GM12878 (cell line): ENCODE results near the gene DESI1. TPM values are rescaled to one million over a fixed set of nuclear protein-coding genes. Genes with fewer than 3 reads are reported as not detected.

Experiments used
- polyA plus RNA-seq, 11 experiments: library from polyadenylated mRNA; depleted of rRNA in 4 of 11; unstranded in 6 of 11; stranded (reverse) in 5 of 11; fragments of >200 nt; fragmentation: Nextera tagmentation in 4 of 11; fragmentation: Illumina TruSeq in 1 of 11; extraction: Ambion mirVana in 4 of 11; extraction: Trizol in 1 of 11; gene quantifications; 1 replicate in 1 of 11; 2 replicates in 10 of 11; pipeline versions ENCODE4 v1.2.1 to v1.2.3, GENCODE V29; 2011 to 2016; ENCODE audit warnings: inconsistent platforms in 2 of 11, missing spikeins in 2 of 11, low read depth in 1 of 11
- small RNA-seq: library from RNA; depleted of rRNA; stranded (forward); fragments of <200 nt; gene quantifications from one replicate; pipeline ENCODE3, GENCODE V24; 2014
- total RNA-seq, 4 experiments: library from RNA; depleted of rRNA in 3 of 4; stranded (reverse); fragments of >200 nt in 3 of 4; fragmentation: Illumina TruSeq in 1 of 4; extraction: Trizol in 1 of 4; gene quantifications; 2 replicates each; pipeline versions ENCODE4 v1.2.1 to v1.2.3, GENCODE V29; 2013 to 2021

DESI1 gene
- total and polyA plus RNA-seq, 10 of the 15 experiments (the other 5 are each of a cell fraction or from before 2014, with no cell fraction given), result 8.0 to 76.8 (median 40.6) TPM

Small RNAs within 50 kb of the gene (small RNA-seq; reads per million reads assigned to genes)
- gene RF00019, result not detected

Other genes starting within 250 kb of the DESI1 start
Only the 7 nearest of the 12 such genes appear.
- 115 and 132 TPM in 2 replicates for gene ACO2, start 151.9 kb downstream of the DESI1 start, total RNA-seq (2014; rRNA removed)
- gene ACO2, start 151.9 kb downstream of the DESI1 start, total RNA-seq (2014; rRNA removed; fragmentation: Illumina TruSeq; extraction: Trizol), result 63.2 and 69.0 TPM in 2 replicates
- 127 and 133 TPM in 2 replicates for gene ACO2, start 151.9 kb downstream of the DESI1 start, total RNA-seq (2021)
- 16.1 and 22.4 TPM in 2 replicates for gene ACO2, start 151.9 kb downstream of the DESI1 start, polyA plus RNA-seq (2011; rRNA removed)
- 41.6 and 102 TPM in 2 replicates for gene ACO2, start 151.9 kb downstream of the DESI1 start, polyA plus RNA-seq (2014; fragmentation: Illumina TruSeq; extraction: Trizol)
- 10 to 100 TPM; 21.4 to 22.3 TPM for gene ACO2, start 151.9 kb downstream of the DESI1 start, polyA plus RNA-seq (2014; fragmentation: Nextera tagmentation; extraction: Ambion mirVana)
- gene ACO2, start 151.9 kb downstream of the DESI1 start, polyA plus RNA-seq (2014; rRNA removed), result 74.8 and 83.8 TPM in 2 replicates
- gene ACO2, start 151.9 kb downstream of the DESI1 start, polyA plus RNA-seq (2016; fragmentation: Nextera tagmentation; extraction: Ambion mirVana), result 100 to 1,000 TPM; 211 to 214 TPM
- 10.0 and 12.2 TPM in 2 replicates for gene POLR3H, start 76.6 kb downstream of the DESI1 start, total RNA-seq (2014; rRNA removed)
- gene POLR3H, start 76.6 kb downstream of the DESI1 start, total RNA-seq (2014; rRNA removed; fragmentation: Illumina TruSeq; extraction: Trizol), result 14.4 and 17.4 TPM in 2 replicates
- gene POLR3H, start 76.6 kb downstream of the DESI1 start, total RNA-seq (2021), result 36.6 and 40.9 TPM in 2 replicates
- 15.7 and 29.8 TPM in 2 replicates for gene POLR3H, start 76.6 kb downstream of the DESI1 start, polyA plus RNA-seq (2011; rRNA removed)
- gene POLR3H, start 76.6 kb downstream of the DESI1 start, polyA plus RNA-seq (2014; fragmentation: Illumina TruSeq; extraction: Trizol), result 12.3 and 26.2 TPM in 2 replicates
- gene POLR3H, start 76.6 kb downstream of the DESI1 start, polyA plus RNA-seq (2014; fragmentation: Nextera tagmentation; extraction: Ambion mirVana), result 1 to 10 TPM; 3.5 to 5.8 TPM
- 23.1 and 26.0 TPM in 2 replicates for gene POLR3H, start 76.6 kb downstream of the DESI1 start, polyA plus RNA-seq (2014; rRNA removed)
- 10 to 100 TPM; 58.7 to 62.7 TPM for gene POLR3H, start 76.6 kb downstream of the DESI1 start, polyA plus RNA-seq (2016; fragmentation: Nextera tagmentation; extraction: Ambion mirVana)
- gene CSDC2, start 60.0 kb downstream of the DESI1 start, total RNA-seq (2014; rRNA removed), result not detected in 2 replicates
- not detected in 2 replicates for gene CSDC2, start 60.0 kb downstream of the DESI1 start, total RNA-seq (2014; rRNA removed; fragmentation: Illumina TruSeq; extraction: Trizol)
- gene CSDC2, start 60.0 kb downstream of the DESI1 start, total RNA-seq (2021), result 0.08 and 0.13 TPM in 2 replicates
- not detected in 2 replicates for gene CSDC2, start 60.0 kb downstream of the DESI1 start, polyA plus RNA-seq (2011; rRNA removed)
- gene CSDC2, start 60.0 kb downstream of the DESI1 start, polyA plus RNA-seq (2014; fragmentation: Illumina TruSeq; extraction: Trizol), result not detected in 2 replicates
- gene CSDC2, start 60.0 kb downstream of the DESI1 start, polyA plus RNA-seq (2014; fragmentation: Nextera tagmentation; extraction: Ambion mirVana), result not detected
- not detected in 2 replicates for gene CSDC2, start 60.0 kb downstream of the DESI1 start, polyA plus RNA-seq (2014; rRNA removed)
- not detected for gene CSDC2, start 60.0 kb downstream of the DESI1 start, polyA plus RNA-seq (2016; fragmentation: Nextera tagmentation; extraction: Ambion mirVana)
- gene PMM1, start 31.2 kb downstream of the DESI1 start, total RNA-seq (2014; rRNA removed), result 10.2 and 11.1 TPM in 2 replicates
- 8.1 and 8.2 TPM in 2 replicates for gene PMM1, start 31.2 kb downstream of the DESI1 start, total RNA-seq (2014; rRNA removed; fragmentation: Illumina TruSeq; extraction: Trizol)
- gene PMM1, start 31.2 kb downstream of the DESI1 start, total RNA-seq (2021), result 17.7 and 18.3 TPM in 2 replicates
- gene PMM1, start 31.2 kb downstream of the DESI1 start, polyA plus RNA-seq (2011; rRNA removed), result 26.4 and 32.2 TPM in 2 replicates
- 6.2 and 12.2 TPM in 2 replicates for gene PMM1, start 31.2 kb downstream of the DESI1 start, polyA plus RNA-seq (2014; fragmentation: Illumina TruSeq; extraction: Trizol)
- 10 to 100 TPM; 10.5 to 16.1 TPM for gene PMM1, start 31.2 kb downstream of the DESI1 start, polyA plus RNA-seq (2014; fragmentation: Nextera tagmentation; extraction: Ambion mirVana)
- gene PMM1, start 31.2 kb downstream of the DESI1 start, polyA plus RNA-seq (2014; rRNA removed), result 22.3 and 22.6 TPM in 2 replicates
- 10 to 100 TPM; 20.5 to 22.7 TPM for gene PMM1, start 31.2 kb downstream of the DESI1 start, polyA plus RNA-seq (2016; fragmentation: Nextera tagmentation; extraction: Ambion mirVana)
- gene XRCC6, start 252 bp upstream of the DESI1 start, total RNA-seq (2014; rRNA removed), result 360 and 389 TPM in 2 replicates
- gene XRCC6, start 252 bp upstream of the DESI1 start, total RNA-seq (2014; rRNA removed; fragmentation: Illumina TruSeq; extraction: Trizol), result 370 and 398 TPM in 2 replicates
- 331 and 336 TPM in 2 replicates for gene XRCC6, start 252 bp upstream of the DESI1 start, total RNA-seq (2021)
- 212 and 219 TPM in 2 replicates for gene XRCC6, start 252 bp upstream of the DESI1 start, polyA plus RNA-seq (2011; rRNA removed)
- 443 and 471 TPM in 2 replicates for gene XRCC6, start 252 bp upstream of the DESI1 start, polyA plus RNA-seq (2014; fragmentation: Illumina TruSeq; extraction: Trizol)
- 100 to 1,000 TPM; 186 to 334 TPM for gene XRCC6, start 252 bp upstream of the DESI1 start, polyA plus RNA-seq (2014; fragmentation: Nextera tagmentation; extraction: Ambion mirVana)
- 327 and 336 TPM in 2 replicates for gene XRCC6, start 252 bp upstream of the DESI1 start, polyA plus RNA-seq (2014; rRNA removed)
- gene XRCC6, start 252 bp upstream of the DESI1 start, polyA plus RNA-seq (2016; fragmentation: Nextera tagmentation; extraction: Ambion mirVana), result 100 to 1,000 TPM; 683 to 718 TPM
- gene SNU13, start 67.8 kb upstream of the DESI1 start, total RNA-seq (2014; rRNA removed), result 196 and 204 TPM in 2 replicates
- gene SNU13, start 67.8 kb upstream of the DESI1 start, total RNA-seq (2014; rRNA removed; fragmentation: Illumina TruSeq; extraction: Trizol), result 153 and 157 TPM in 2 replicates
- 232 and 236 TPM in 2 replicates for gene SNU13, start 67.8 kb upstream of the DESI1 start, total RNA-seq (2021)
- gene SNU13, start 67.8 kb upstream of the DESI1 start, polyA plus RNA-seq (2011; rRNA removed), result 158 and 265 TPM in 2 replicates
- gene SNU13, start 67.8 kb upstream of the DESI1 start, polyA plus RNA-seq (2014; fragmentation: Illumina TruSeq; extraction: Trizol), result 123 and 211 TPM in 2 replicates
- gene SNU13, start 67.8 kb upstream of the DESI1 start, polyA plus RNA-seq (2014; fragmentation: Nextera tagmentation; extraction: Ambion mirVana), result 100 to 1,000 TPM; 611 to 870 TPM
- 246 and 249 TPM in 2 replicates for gene SNU13, start 67.8 kb upstream of the DESI1 start, polyA plus RNA-seq (2014; rRNA removed)
- gene SNU13, start 67.8 kb upstream of the DESI1 start, polyA plus RNA-seq (2016; fragmentation: Nextera tagmentation; extraction: Ambion mirVana), result 100 to 1,000 TPM; 457 to 472 TPM
- 33.4 and 42.2 TPM in 2 replicates for gene MEI1, start 78.5 kb upstream of the DESI1 start, total RNA-seq (2014; rRNA removed)
- gene MEI1, start 78.5 kb upstream of the DESI1 start, total RNA-seq (2014; rRNA removed; fragmentation: Illumina TruSeq; extraction: Trizol), result 28.1 and 30.3 TPM in 2 replicates
- gene MEI1, start 78.5 kb upstream of the DESI1 start, total RNA-seq (2021), result 31.0 and 33.1 TPM in 2 replicates
- 30.6 and 33.9 TPM in 2 replicates for gene MEI1, start 78.5 kb upstream of the DESI1 start, polyA plus RNA-seq (2011; rRNA removed)
- gene MEI1, start 78.5 kb upstream of the DESI1 start, polyA plus RNA-seq (2014; fragmentation: Illumina TruSeq; extraction: Trizol), result 19.2 and 27.9 TPM in 2 replicates
- 10 to 100 TPM; 32.3 to 37.7 TPM for gene MEI1, start 78.5 kb upstream of the DESI1 start, polyA plus RNA-seq (2014; fragmentation: Nextera tagmentation; extraction: Ambion mirVana)
- 44.8 and 47.3 TPM in 2 replicates for gene MEI1, start 78.5 kb upstream of the DESI1 start, polyA plus RNA-seq (2014; rRNA removed)
- gene MEI1, start 78.5 kb upstream of the DESI1 start, polyA plus RNA-seq (2016; fragmentation: Nextera tagmentation; extraction: Ambion mirVana), result 10 to 100 TPM; 48.8 to 48.9 TPM